Suprapubic skin (tissue), 4 donors: ENCODE measurements around the gene PLA2G2D. TPM values are rescaled to one million over a fixed set of nuclear protein-coding genes. Genes with fewer than 3 reads are reported as not detected.
A peak's percentile ranks its signal among the peaks of the same experiment; 100 is the strongest.

Source experiments
- DNase-seq, 2 donors: peaks; one replicate each; pipeline ENCODE4 v3.0.0-alpha.2; 2019; ENCODE audit warnings: low spot score in 2 of 2
- H3K27ac ChIP-seq: fragments of 200-600 bp; sonication (generic); one replicate; pipeline ENCODE4 v1.5.1; 2019
- H3K27me3 ChIP-seq: fragments of 200-600 bp; sonication (generic); one replicate; pipeline ENCODE4 v1.5.1; 2019
- H3K36me3 ChIP-seq: fragments of 200-600 bp; sonication (generic); one replicate; pipeline ENCODE4 v1.5.1; 2019
- H3K4me1 ChIP-seq: fragments of 200-600 bp; sonication (generic); one replicate; pipeline ENCODE4 v1.5.1; 2019
- H3K4me3 ChIP-seq: fragments of 200-600 bp; sonication (generic); one replicate; pipeline ENCODE4 v1.5.1; 2019; ENCODE audit warnings: mild to moderate bottlenecking
- H3K9me3 ChIP-seq: fragments of 200-600 bp; sonication (generic); one replicate; pipeline ENCODE4 v1.5.1; 2019
- EP300 ChIP-seq: sonication (generic); formaldehyde crosslinking; IDR thresholded peaks from one replicate; pipeline ENCODE4 v1.6.1; 2017; ENCODE audit warnings: antibody characterized with exemption
- POLR2A ChIP-seq, 2 donors: fragments of 450-650 bp; IDR thresholded peaks; one replicate each; pipeline ENCODE4 v1.6.1; 2017; ENCODE audit warnings: antibody characterized with exemption in 2 of 2, mild to moderate bottlenecking in 2 of 2, moderate library complexity in 2 of 2
- POLR2AphosphoS5 ChIP-seq, 3 donors: sonication (generic); formaldehyde crosslinking; IDR thresholded peaks; one replicate each; pipeline ENCODE4 v1.6.1; 2017; ENCODE audit warnings: antibody characterized with exemption in 3 of 3
- whole genome bisulfite sequencing: methylation state at CpG from one replicate; pipeline ENCODE4 v1.1.5; 2018; 5-methylcytosine and 5-hydroxymethylcytosine counted together
- total RNA-seq, 4 donors: library from RNA; depleted of rRNA; stranded (reverse); fragments of >200 nt; gene quantifications; one replicate each; pipeline ENCODE4 v1.1.0, GENCODE V29; 2016
- TF ChIP-seq, protein P1 (sequence below), 2 donors: fragments of 200-600 bp in 1 of 2; fragments of 450-650 bp in 1 of 2; sonication (generic) in 1 of 2; IDR thresholded peaks; one replicate each; pipeline ENCODE4 v1.5.1; 2016 to 2019; ENCODE audit warnings: antibody characterized with exemption in 2 of 2, mild to moderate bottlenecking in 1 of 2, moderate library complexity in 1 of 2

Gene PLA2G2D
- total RNA-seq, 4 donors from 2014 or later = not detected

- no peak for DNase-seq
- Histone ChIP-seq H3K9me3 (no peaks in the 10 kb centered on the region), H3K27ac (no peak overlapping the region), H3K36me3 (no peaks in the 10 kb centered on the region), H3K4me3 (no peak overlapping the region), H3K4me1 (no peaks in the 10 kb centered on the region), H3K27me3 (no peaks in the 10 kb centered on the region)
- TF ChIP-seq, protein P1, sequence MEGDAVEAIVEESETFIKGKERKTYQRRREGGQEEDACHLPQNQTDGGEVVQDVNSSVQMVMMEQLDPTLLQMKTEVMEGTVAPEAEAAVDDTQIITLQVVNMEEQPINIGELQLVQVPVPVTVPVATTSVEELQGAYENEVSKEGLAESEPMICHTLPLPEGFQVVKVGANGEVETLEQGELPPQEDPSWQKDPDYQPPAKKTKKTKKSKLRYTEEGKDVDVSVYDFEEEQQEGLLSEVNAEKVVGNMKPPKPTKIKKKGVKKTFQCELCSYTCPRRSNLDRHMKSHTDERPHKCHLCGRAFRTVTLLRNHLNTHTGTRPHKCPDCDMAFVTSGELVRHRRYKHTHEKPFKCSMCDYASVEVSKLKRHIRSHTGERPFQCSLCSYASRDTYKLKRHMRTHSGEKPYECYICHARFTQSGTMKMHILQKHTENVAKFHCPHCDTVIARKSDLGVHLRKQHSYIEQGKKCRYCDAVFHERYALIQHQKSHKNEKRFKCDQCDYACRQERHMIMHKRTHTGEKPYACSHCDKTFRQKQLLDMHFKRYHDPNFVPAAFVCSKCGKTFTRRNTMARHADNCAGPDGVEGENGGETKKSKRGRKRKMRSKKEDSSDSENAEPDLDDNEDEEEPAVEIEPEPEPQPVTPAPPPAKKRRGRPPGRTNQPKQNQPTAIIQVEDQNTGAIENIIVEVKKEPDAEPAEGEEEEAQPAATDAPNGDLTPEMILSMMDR (IDR thresholded peaks at IDR 0.05) = no peak
- no peak for TF ChIP-seq POLR2AphosphoS5 (IDR thresholded peaks at IDR 0.05)
- TF ChIP-seq POLR2A (IDR thresholded peaks at IDR 0.05) = no peak
- no peak for TF ChIP-seq EP300
- 82% methylated on average over 6 of the region's 6 CpGs for WGBS
Measured at GRCh38 chr1:20071416-20071815, 47.9 kb downstream of the PLA2G2D start.

- H3K4me3 ChIP-seq = no peak overlapping the region
- H3K27ac ChIP-seq = no peak overlapping the region
Measured at GRCh38 chr1:20070357-20070756, 49.0 kb downstream of the PLA2G2D start.

GRCh38 chr1:20069874-20070273, 49.5 kb downstream of the PLA2G2D start, which contains the start of gene PLA2G5:
PLA2G5 (plus strand) TSS chr1:20070194; CDS start chr1:20084831, 14,637 bp downstream.
- Histone ChIP-seq H3K4me3 (no peak within 1 kb of the TSS), H3K27ac (no peak within 1 kb of the TSS), H3K27me3 (no peaks in the 10 kb centered on the region), H3K9me3 (no peaks in the 10 kb centered on the region), H3K36me3 (no peaks in the 10 kb centered on the region), H3K4me1 (no peaks in the 10 kb centered on the region)
- 50% methylated on average over 4 of the region's 7 CpGs for WGBS
- no peak for TF ChIP-seq POLR2AphosphoS5 (IDR thresholded peaks at IDR 0.05)
- TF ChIP-seq, protein P1 (IDR thresholded peaks at IDR 0.05) = no peak
- TF ChIP-seq EP300 = no peak
- no peak for TF ChIP-seq POLR2A (IDR thresholded peaks at IDR 0.05)
- peak in 1 of 2 donors; percentile 74 for DNase-seq

More at GRCh38 chr1:20070357-20070756, 49.0 kb downstream of the PLA2G2D start:
- no peak for TF ChIP-seq POLR2AphosphoS5 (IDR thresholded peaks at IDR 0.05)
- TF ChIP-seq POLR2A (IDR thresholded peaks at IDR 0.05) = no peak
- TF ChIP-seq EP300 = no peak
- TF ChIP-seq, protein P1 (IDR thresholded peaks at IDR 0.05) = no peak
- Histone ChIP-seq H3K27me3 (no peaks in the 10 kb centered on the region), H3K36me3 (no peaks in the 10 kb centered on the region), H3K4me1 (no peaks in the 10 kb centered on the region), H3K9me3 (no peaks in the 10 kb centered on the region)
- 96% methylated on average over 10 of the region's 10 CpGs for WGBS
- no peak for DNase-seq

DNA sequence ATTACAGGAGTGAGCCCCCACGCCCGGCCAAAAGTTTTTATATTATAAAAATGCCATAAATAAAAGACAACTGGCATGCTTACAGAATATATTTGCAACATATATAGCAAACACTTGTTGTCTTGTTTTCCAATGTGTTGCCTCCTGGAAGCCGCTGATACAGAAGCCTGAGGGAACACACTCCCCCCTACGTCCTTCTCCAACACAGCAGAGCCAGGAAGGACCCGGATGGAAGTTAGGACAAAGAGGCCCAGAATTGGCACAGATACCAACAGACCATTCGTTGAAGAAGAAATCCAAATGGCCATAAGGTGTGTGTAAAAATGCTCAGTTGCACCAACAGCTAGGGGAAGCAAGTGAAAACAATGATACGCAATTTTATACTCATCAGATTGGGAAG, 50.6 kb downstream of the PLA2G2D start:
- Histone ChIP-seq H3K36me3 (no peaks in the 10 kb centered on the region), H3K9me3 (no peaks in the 10 kb centered on the region), H3K4me3 (no peak overlapping the region), H3K27me3 (no peaks in the 10 kb centered on the region), H3K4me1 (no peaks in the 10 kb centered on the region), H3K27ac (no peak overlapping the region)
- no peak for TF ChIP-seq EP300
- no peak for TF ChIP-seq POLR2AphosphoS5 (IDR thresholded peaks at IDR 0.05)
- TF ChIP-seq POLR2A (IDR thresholded peaks at IDR 0.05) = no peak
- no peak for DNase-seq
- 78% methylated on average over 7 of the region's 7 CpGs for WGBS

GRCh38 chr1:20063861-20064292, 55.5 kb downstream of the PLA2G2D start:
- Histone ChIP-seq H3K9me3 (no peaks in the 10 kb centered on the region), H3K36me3 (no peaks in the 10 kb centered on the region), H3K4me3 (no peak overlapping the region), H3K27ac (no peak overlapping the region), H3K27me3 (no peaks in the 10 kb centered on the region), H3K4me1 (no peaks in the 10 kb centered on the region)
- 86% methylated on average over 2 of the region's 2 CpGs for WGBS
- DNase-seq = no peak
- TF ChIP-seq, protein P1 (IDR thresholded peaks at IDR 0.05) = no peak
- TF ChIP-seq POLR2AphosphoS5 (IDR thresholded peaks at IDR 0.05) = no peak

Other genes with a start within 250 kb of the PLA2G2D start
- 10 to 100 TPM in 2 of 4 donors, 1 to 10 TPM in 2; 5.1 to 11.8 (median 8.8) TPM for gene OTUD3, start 237.1 kb downstream of the PLA2G2D start, total RNA-seq
- 1 to 10 TPM in 1 of 4 donors, not detected in 3; 2.1 TPM for gene PLA2G2E, start 195.9 kb downstream of the PLA2G2D start, total RNA-seq
- 10 to 100 TPM in 3 of 4 donors, 1 to 10 TPM in 1; 6.4 to 69.0 (median 26.7) TPM for gene PLA2G2A, start 139.9 kb downstream of the PLA2G2D start, total RNA-seq
- 1 to 10 TPM in 1 of 4 donors, under 1 TPM in 1, not detected in 2; 0.79 to 4.2 TPM for gene PLA2G5, start 49.3 kb downstream of the PLA2G2D start, total RNA-seq
- gene PLA2G2F, start 19.8 kb upstream of the PLA2G2D start, total RNA-seq = 10 to 100 TPM; 11.9 to 33.8 (median 16.7) TPM
- 1 to 10 TPM in 1 of 4 donors, under 1 TPM in 3; 0.48 to 1.0 (median 0.68) TPM for gene UBXN10, start 66.6 kb upstream of the PLA2G2D start, total RNA-seq
- gene PLA2G2C, start 67.0 kb upstream of the PLA2G2D start, total RNA-seq = not detected
- gene VWA5B1, start 171.3 kb upstream of the PLA2G2D start, total RNA-seq = under 1 TPM in 1 of 4 donors, not detected in 3; 0.16 TPM